ENCODE results near the gene RRP8.

RRP8 gene

DNA sequence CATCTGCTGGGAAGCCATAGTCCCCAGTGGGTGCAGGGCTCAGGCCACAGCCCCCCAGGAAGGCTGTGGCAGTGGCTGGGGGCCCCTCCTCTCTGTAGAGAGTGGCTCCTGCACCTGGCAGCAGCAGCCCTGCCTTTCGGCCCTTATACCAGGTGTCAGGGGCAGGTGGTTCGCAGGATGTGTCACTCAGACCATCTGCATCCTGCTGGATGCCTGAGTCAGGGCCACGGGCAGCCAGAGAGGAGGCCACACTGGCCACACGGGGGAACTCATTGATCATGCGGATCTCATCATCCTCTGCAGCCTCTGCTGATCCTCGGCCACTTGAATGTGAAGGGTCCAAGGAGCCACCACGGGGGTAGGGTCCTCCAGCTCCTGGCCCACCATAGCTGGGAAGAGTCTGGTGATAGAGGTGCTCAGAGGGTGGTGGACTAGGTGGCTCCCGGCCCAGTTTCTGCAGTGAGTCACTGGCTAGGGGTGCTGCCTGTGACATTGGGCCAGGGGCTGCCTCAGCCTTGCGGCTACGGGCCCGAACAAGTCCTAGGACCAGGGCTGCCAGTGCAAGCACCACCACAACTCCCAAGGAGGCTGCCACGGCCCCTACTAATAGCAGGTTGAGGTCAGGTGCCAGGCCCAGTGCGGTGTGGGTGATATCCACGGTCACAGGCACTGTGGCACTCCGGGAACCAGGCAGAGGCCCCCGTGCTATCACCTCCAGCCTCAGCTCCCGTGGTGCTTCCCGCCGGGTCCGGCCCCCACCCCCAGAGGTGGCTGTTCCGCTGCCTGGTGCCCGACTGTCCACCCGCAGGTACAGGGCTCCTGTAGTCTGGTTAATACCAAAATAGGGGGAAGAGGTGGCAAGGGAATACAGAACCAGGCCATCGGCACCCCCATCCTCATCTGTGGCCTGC is 19.1 kb upstream of the RRP8 start:
- H3K27me3 ChIP-seq (ENCODE audit: control insufficient read depth, insufficient read depth, low read length): no peaks in the 10 kb centered on the region
- no peaks in the 10 kb centered on the region for H3K9me3 ChIP-seq (ENCODE audit: control insufficient read depth, low read depth, low read length)
- peaks cover 15% of the 10 kb centered on the region for H3K36me3 ChIP-seq (ENCODE audit: control insufficient read depth, low read depth, low read length)
- no peak overlapping the region for H3K27ac ChIP-seq (ENCODE audit: low read length)
- peaks cover 8% of the 10 kb centered on the region for H3K4me1 ChIP-seq (ENCODE audit: control insufficient read depth, low read depth, low read length)
- H3K4me3 ChIP-seq (ENCODE audit: low read length): no peak overlapping the region
- H3K9ac ChIP-seq (ENCODE audit: low read length): no peak overlapping the region

DNA sequence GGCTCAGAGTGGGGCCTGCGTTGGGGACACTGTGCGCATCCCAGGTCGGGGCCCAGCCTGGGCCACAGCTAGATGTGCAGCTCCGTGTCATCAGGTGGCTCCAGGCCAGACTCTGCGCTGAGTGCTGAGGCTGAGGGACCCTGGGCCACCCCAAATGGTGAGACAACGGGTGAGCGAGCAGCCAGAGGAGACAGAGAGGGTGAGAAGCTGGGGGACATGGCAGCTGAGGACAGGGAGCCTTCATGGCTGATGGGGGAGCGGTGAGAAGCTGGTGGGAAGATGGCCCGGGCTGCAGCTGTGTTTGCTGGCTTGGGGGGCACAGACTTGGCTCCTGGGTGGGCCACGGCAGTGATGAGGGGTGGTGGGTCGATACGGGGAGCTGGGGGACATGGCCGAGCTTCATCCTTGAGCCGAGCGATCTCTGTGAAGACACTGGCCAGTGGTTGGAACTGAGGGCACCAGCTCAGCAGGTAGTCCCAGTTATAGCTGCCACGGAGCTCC is 18.3 kb upstream of the RRP8 start:
- Histone ChIP-seq H3K27me3 (ENCODE audit: control insufficient read depth, insufficient read depth, low read length) (no peaks in the 10 kb centered on the region), H3K4me1 (ENCODE audit: control insufficient read depth, low read depth, low read length) (peaks cover 8% of the 10 kb centered on the region), H3K4me3 (ENCODE audit: low read length) (no peak overlapping the region), H3K9me3 (ENCODE audit: control insufficient read depth, low read depth, low read length) (no peaks in the 10 kb centered on the region), H3K27ac (ENCODE audit: low read length) (no peak overlapping the region), H3K9ac (ENCODE audit: low read length) (no peak overlapping the region), H3K36me3 (ENCODE audit: control insufficient read depth, low read depth, low read length) (peaks cover 10% of the 10 kb centered on the region)

DNA sequence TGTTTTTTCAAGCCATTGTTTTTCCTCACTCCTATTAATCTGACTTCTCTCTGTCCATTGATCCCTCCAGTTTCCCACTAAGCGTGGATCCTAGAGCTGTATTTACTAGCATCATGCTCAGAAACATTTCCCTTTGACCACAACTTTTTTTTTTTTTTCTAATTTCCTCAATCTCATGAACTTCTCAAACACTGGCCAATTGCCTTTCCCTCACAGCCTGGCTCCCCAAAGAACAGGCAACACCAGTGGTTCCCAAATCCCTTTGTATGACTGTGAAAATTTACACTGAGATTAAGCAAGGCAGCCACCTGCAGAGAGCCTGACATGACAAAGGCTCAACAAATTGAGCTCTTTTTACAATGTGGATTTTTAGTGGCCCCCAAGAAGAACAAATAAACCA is 17.2 kb upstream of the RRP8 start:
- Histone ChIP-seq H3K27ac (ENCODE audit: low read length) (no peak overlapping the region), H3K4me1 (ENCODE audit: control insufficient read depth, low read depth, low read length) (peaks cover 8% of the 10 kb centered on the region), H3K4me3 (ENCODE audit: low read length) (no peak overlapping the region), H3K36me3 (ENCODE audit: control insufficient read depth, low read depth, low read length) (peaks cover 5% of the 10 kb centered on the region), H3K27me3 (ENCODE audit: control insufficient read depth, insufficient read depth, low read length) (no peaks in the 10 kb centered on the region), H3K9ac (ENCODE audit: low read length) (no peak overlapping the region), H3K9me3 (ENCODE audit: control insufficient read depth, low read depth, low read length) (no peaks in the 10 kb centered on the region)

DNA sequence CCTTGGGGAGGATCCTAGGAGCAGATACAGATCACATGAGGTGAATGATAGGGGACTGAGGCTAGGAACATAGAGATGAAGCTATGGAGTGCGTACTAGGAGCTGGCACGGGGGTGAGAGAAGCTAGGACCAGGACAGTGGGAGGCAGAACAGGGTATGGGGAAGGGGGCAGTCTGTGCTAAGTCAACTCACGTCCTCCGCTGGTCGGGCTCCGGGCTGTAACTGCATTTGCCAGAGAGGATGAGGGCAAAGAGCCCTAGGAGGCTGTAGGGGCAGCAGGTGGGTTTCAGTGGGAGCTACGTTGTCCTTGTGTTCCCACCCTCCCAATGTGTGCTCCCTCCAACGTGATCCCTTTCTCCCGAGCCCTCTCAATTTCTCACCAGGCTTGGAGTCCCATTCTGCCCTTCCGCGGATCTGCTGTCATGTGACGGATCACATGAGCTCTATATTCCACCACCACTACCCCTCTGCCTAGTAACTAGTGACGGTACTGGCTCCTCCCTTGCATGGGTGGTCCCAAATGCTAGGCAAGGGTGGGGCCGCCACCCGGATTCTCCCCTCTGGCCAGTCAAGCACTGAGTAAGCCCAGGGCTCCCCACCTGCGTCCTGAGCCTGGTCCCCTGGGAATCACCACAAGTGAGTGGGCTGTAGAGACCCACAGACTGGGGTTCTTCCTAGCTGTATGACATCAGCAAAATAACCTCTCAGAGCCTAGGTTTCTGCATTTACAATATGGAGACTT is 15.8 kb upstream of the RRP8 start, which contains the start of gene TPP1:
Gene TPP1, minus strand, starts transcription at position 419 of the 742 bp plus-strand sequence. Its CDS starts 22 bp downstream, at position 397.
- Histone ChIP-seq H3K36me3 (ENCODE audit: control insufficient read depth, low read depth, low read length) (peaks cover 2% of the 10 kb centered on the region), H3K27me3 (ENCODE audit: control insufficient read depth, insufficient read depth, low read length) (no peaks in the 10 kb centered on the region), H3K9me3 (ENCODE audit: control insufficient read depth, low read depth, low read length) (no peaks in the 10 kb centered on the region), H3K9ac (ENCODE audit: low read length) (peak within 1 kb of the TSS; percentile 64), H3K4me1 (ENCODE audit: control insufficient read depth, low read depth, low read length) (peaks cover 8% of the 10 kb centered on the region), H3K27ac (ENCODE audit: low read length) (no peak within 1 kb of the TSS), H3K4me3 (ENCODE audit: low read length) (peak within 1 kb of the TSS; percentile 86)

DNA sequence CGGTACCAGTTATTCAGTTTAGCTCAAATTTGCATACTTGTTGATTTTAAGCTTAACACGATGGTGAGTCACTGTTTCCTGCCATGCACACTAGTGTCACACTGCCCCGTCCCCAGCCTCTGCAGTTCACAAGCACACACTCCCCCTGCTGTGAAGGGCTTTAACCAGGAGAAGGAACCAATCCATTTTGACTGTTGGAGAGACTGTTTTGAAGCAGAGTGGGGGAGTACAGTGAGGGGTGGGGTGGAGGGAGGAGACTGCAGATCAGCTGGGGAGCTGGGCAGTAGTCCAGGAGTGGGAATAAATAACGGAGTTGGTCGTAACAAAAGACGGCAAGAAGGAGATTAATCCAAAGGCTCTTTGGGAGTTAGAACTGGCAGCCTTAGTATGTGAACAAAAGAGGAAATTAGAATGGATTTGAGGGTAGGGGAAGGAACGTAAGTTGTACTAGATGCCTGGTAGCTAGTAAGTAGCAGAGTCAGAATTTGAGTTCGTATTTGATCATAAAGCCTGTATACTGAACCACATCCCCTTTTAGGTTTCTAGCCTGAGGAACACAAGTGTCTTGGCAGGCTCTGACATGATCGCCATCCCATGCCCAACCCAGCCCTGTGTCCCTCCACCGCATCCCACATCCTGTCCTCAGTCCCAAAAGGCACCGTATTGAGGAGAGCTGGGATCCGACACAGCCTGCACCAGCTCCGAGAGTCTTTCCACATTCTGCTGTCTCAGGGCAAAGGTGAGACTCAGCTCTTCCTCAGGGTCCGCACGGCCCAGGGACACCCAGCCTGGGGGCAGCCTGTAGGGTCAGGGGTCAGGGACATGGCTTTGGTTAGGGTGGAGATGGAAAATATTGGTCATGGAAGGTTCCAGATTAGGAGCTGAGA is 14.9 kb upstream of the RRP8 start:
- Histone ChIP-seq H3K9ac (ENCODE audit: low read length) (peak overlapping the region; percentile 64), H3K9me3 (ENCODE audit: control insufficient read depth, low read depth, low read length) (no peaks in the 10 kb centered on the region), H3K4me1 (ENCODE audit: control insufficient read depth, low read depth, low read length) (peaks cover 8% of the 10 kb centered on the region), H3K4me3 (ENCODE audit: low read length) (peak overlapping the region; percentile 86), H3K27me3 (ENCODE audit: control insufficient read depth, insufficient read depth, low read length) (no peaks in the 10 kb centered on the region), H3K27ac (ENCODE audit: low read length) (no peak overlapping the region), H3K36me3 (ENCODE audit: control insufficient read depth, low read depth, low read length) (peaks cover 2% of the 10 kb centered on the region)

DNA sequence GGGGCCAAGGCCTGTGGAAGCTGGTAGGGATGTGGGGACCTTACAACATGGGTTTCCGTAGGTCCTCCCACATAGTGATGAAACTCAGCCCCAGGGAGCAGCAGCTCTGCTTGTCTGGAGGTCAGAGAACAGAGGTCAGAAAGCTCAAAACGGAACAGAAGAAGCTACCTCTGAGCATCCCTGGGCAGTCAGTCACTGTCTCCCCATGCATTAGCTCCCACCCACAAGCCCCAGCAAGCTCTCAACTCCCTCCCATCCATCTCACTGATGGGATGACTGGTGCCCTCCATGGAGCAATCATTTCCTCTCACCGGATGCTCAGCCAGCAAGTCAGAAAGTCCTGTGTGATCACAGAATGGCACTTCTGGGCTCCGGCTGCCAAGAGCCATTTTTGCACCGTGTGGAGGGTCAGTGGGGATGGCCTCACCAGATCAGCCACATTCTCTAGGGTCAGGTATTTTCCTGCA is 13.9 kb upstream of the RRP8 start:
- Histone ChIP-seq H3K4me1 (ENCODE audit: control insufficient read depth, low read depth, low read length) (peaks cover 8% of the 10 kb centered on the region), H3K9me3 (ENCODE audit: control insufficient read depth, low read depth, low read length) (no peaks in the 10 kb centered on the region), H3K4me3 (ENCODE audit: low read length) (no peak overlapping the region), H3K27ac (ENCODE audit: low read length) (no peak overlapping the region), H3K9ac (ENCODE audit: low read length) (no peak overlapping the region), H3K36me3 (ENCODE audit: control insufficient read depth, low read depth, low read length) (peaks cover 2% of the 10 kb centered on the region), H3K27me3 (ENCODE audit: control insufficient read depth, insufficient read depth, low read length) (no peaks in the 10 kb centered on the region)

DNA sequence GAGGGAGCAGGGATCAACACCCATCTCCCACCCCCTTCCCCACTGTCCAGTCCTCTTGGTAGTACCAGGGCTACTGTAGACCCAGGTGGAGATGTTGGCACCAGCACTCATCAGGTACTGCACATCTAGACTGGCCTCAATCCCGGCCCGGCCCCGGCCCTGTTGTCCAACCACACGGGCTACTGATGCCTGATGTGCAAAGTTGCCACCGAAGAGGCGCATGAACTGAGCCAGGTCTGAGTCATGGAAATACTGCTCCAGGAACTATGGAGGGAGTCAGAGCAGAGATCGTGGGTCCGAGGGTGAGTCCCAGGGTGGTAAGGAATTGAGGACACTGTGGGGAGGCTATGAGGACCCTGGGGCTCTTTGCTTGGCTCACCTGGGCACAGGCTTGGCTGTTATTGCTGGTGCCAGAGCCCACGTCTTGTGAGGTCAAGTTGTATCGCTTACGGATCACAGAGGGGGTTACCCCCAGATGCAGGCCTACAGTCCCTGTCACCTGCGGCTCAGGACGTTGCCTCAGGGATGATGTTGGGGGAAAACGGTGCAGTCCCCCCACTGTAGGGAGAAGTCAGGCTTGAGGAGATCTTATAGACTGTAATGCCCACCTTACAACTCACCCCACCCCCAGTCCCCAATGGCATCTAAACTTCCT is 13.3 kb upstream of the RRP8 start:
- Histone ChIP-seq H3K9me3 (ENCODE audit: control insufficient read depth, low read depth, low read length) (no peaks in the 10 kb centered on the region), H3K4me3 (ENCODE audit: low read length) (no peak overlapping the region), H3K36me3 (ENCODE audit: control insufficient read depth, low read depth, low read length) (peaks cover 2% of the 10 kb centered on the region), H3K9ac (ENCODE audit: low read length) (no peak overlapping the region), H3K27ac (ENCODE audit: low read length) (no peak overlapping the region), H3K4me1 (ENCODE audit: control insufficient read depth, low read depth, low read length) (peaks cover 8% of the 10 kb centered on the region), H3K27me3 (ENCODE audit: control insufficient read depth, insufficient read depth, low read length) (no peaks in the 10 kb centered on the region)

DNA sequence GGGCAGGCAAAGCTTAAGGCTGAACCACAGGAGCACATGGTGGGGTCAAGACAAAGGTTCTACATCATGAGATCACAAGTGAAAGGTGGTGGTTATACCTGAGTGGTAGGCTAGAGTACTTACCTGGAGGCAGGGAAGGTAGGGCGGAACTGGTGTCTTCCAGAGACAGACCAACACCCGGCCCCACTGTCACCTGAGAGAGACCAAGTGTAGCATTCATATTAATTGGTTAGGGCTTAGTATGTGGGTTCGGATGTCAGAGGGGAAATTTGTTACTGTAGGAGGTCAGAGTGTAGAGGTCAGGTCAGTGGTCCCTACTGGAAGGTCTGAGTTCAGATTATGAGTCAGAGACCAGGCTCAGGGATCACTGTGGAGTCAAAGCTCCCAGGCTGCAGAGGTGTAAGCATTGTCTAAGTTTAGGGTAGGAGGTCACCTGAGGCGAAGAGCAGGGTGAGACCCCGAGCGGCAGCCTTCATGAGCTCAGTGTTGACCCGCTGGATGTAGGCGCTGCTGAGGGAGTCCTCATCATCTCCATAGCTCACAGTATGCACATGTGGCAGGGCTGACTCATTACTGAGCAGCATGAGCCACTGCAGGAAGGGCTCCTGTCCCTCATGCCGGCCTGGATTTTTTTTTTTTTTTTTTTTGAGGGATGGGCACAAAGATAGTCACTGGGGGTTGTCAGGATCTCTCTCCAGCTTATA is 12.6 kb upstream of the RRP8 start:
- Histone ChIP-seq H3K4me1 (ENCODE audit: control insufficient read depth, low read depth, low read length) (peaks cover 8% of the 10 kb centered on the region), H3K27me3 (ENCODE audit: control insufficient read depth, insufficient read depth, low read length) (no peaks in the 10 kb centered on the region), H3K9me3 (ENCODE audit: control insufficient read depth, low read depth, low read length) (no peaks in the 10 kb centered on the region), H3K27ac (ENCODE audit: low read length) (no peak overlapping the region), H3K36me3 (ENCODE audit: control insufficient read depth, low read depth, low read length) (peaks cover 6% of the 10 kb centered on the region), H3K4me3 (ENCODE audit: low read length) (no peak overlapping the region), H3K9ac (ENCODE audit: low read length) (no peak overlapping the region)

DNA sequence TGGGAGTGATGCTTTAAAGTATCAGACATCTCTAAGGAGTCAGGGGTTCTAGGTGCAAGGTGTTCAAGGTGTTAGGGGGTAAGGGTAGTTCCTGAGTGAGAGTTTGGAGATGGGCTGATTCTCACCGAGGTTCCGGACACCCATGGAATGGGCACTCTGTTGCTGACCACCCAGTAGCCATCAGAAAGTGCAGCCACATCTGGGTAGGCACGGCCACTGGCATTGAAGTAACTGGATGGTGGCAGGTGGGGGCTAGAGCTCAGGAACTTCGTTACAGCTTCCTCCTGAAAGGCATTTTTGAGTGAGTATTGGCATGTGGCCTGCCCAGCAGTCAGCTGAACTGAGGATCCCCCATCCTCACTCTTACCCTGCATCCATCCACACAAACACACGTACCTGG is 11.6 kb upstream of the RRP8 start:
- Histone ChIP-seq H3K36me3 (ENCODE audit: control insufficient read depth, low read depth, low read length) (peaks cover 16% of the 10 kb centered on the region), H3K27ac (ENCODE audit: low read length) (no peak overlapping the region), H3K4me3 (ENCODE audit: low read length) (no peak overlapping the region), H3K9me3 (ENCODE audit: control insufficient read depth, low read depth, low read length) (no peaks in the 10 kb centered on the region), H3K4me1 (ENCODE audit: control insufficient read depth, low read depth, low read length) (peaks cover 7% of the 10 kb centered on the region), H3K27me3 (ENCODE audit: control insufficient read depth, insufficient read depth, low read length) (no peaks in the 10 kb centered on the region), H3K9ac (ENCODE audit: low read length) (no peak overlapping the region)

DNA sequence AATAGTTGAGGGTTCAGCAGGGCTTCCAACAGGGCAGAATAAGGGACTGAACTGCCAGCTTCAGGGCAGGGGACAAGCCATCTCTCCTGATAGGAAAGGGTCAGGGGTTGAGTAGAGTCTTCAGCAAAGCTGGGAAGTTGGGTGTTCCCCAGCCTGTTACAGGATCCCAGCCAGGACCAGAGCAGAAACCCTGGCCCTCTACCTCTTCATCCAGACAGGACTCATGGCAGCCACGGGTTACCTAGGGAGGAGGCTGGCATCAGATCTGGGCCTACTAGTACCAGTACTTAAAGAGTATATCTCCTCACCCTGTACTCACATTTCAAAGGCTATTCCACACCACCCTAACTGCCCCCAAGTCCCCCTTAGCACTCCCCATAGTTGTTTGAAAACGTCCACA is 11.0 kb upstream of the RRP8 start:
- H3K27me3 ChIP-seq (ENCODE audit: control insufficient read depth, insufficient read depth, low read length): no peaks in the 10 kb centered on the region
- peaks cover 22% of the 10 kb centered on the region for H3K36me3 ChIP-seq (ENCODE audit: control insufficient read depth, low read depth, low read length)
- H3K27ac ChIP-seq (ENCODE audit: low read length): no peak overlapping the region
- no peaks in the 10 kb centered on the region for H3K9me3 ChIP-seq (ENCODE audit: control insufficient read depth, low read depth, low read length)
- peaks cover under 1% of the 10 kb centered on the region for H3K4me1 ChIP-seq (ENCODE audit: control insufficient read depth, low read depth, low read length)
- H3K4me3 ChIP-seq (ENCODE audit: low read length): no peak overlapping the region
- no peak overlapping the region for H3K9ac ChIP-seq (ENCODE audit: low read length)
